Activated CD8-positive, alpha-beta memory T cell treated with anti-CD3 and anti-CD28 coated beads, Interleukin-2, amount 10 ng/mL, durations not matched to agents 7 days and 5 days (primary cell): ENCODE data around the gene SLC1A7. TPM values are rescaled to one million over a fixed set of nuclear protein-coding genes. Genes with fewer than 3 reads are reported as not detected.

Source experiments
- ATAC-seq: fragments of 150-1000 bp; cut with Tn5 transposase; one replicate; pipeline ENCODE4 v1.10.0; 2021; ENCODE audit warnings: moderate library complexity
- CTCF ChIA-PET: fragments of 350-600 bp; sonication (Branson Sonifier 250); formaldehyde crosslinking; loops from one replicate; lab custom pipeline; 2021; ENCODE audit warnings: antibody characterized with exemption; lab: Charles Lee
- DNase-seq: peaks from one replicate; pipeline ENCODE4 v3.0.0-alpha.2; 2020
- H3K27ac Mint-ChIP-seq: one replicate; pipeline ENCODE4 v1.8.0; 2021; ENCODE audit warnings: mild to moderate bottlenecking, mixed read lengths
- H3K27me3 Mint-ChIP-seq: one replicate; pipeline ENCODE4 v1.8.0; 2021; ENCODE audit warnings: mixed read lengths
- H3K36me3 Mint-ChIP-seq: one replicate; pipeline ENCODE4 v1.8.0; 2021; ENCODE audit warnings: mild to moderate bottlenecking, mixed read lengths
- H3K4me1 Mint-ChIP-seq: one replicate; pipeline ENCODE4 v1.8.0; 2021; ENCODE audit warnings: mixed read lengths
- H3K4me3 Mint-ChIP-seq: one replicate; pipeline ENCODE4 v1.8.0; 2021; ENCODE audit warnings: mild to moderate bottlenecking, moderate library complexity, mixed read lengths
- H3K9me3 Mint-ChIP-seq: one replicate; pipeline ENCODE4 v1.8.0; 2022; ENCODE audit warnings: low read depth, mixed read lengths
- total RNA-seq, 2 experiments: library from RNA; stranded (reverse); gene quantifications; one replicate each; pipeline ENCODE4 v1.2.3, GENCODE V29; 2021

SLC1A7 gene
- total RNA-seq, 2 experiments from 2014 or later, result not detected

GRCh38 chr1:53176452-53177208 is 34.2 kb upstream of the SLC1A7 start:
- ATAC-seq (no peak), DNase-seq (no peak)
- no peak overlapping the region for H3K27ac Mint-ChIP-seq
- peaks cover 36% of the 10 kb centered on the region for H3K27me3 Mint-ChIP-seq
- H3K9me3 Mint-ChIP-seq, result no peaks in the 10 kb centered on the region
- H3K4me3 Mint-ChIP-seq, result no peak overlapping the region
- no peaks in the 10 kb centered on the region for H3K36me3 Mint-ChIP-seq
- CTCF ChIA-PET, result no interaction called here
- peaks cover 4% of the 10 kb centered on the region for H3K4me1 Mint-ChIP-seq

- no peak overlapping the region for H3K27ac Mint-ChIP-seq
- CTCF ChIA-PET, result no interaction called here
- H3K27me3 Mint-ChIP-seq, result peaks cover 29% of the 10 kb centered on the region
- ATAC-seq (no peak), DNase-seq (no peak)
- no peak overlapping the region for H3K4me3 Mint-ChIP-seq
- H3K9me3 Mint-ChIP-seq, result no peaks in the 10 kb centered on the region
- H3K4me1 Mint-ChIP-seq, result peaks cover 4% of the 10 kb centered on the region
- H3K36me3 Mint-ChIP-seq, result no peaks in the 10 kb centered on the region
These were observed 32.8 kb upstream of the SLC1A7 start for GRCh38 chr1:53174971-53175913.

- Mint-ChIP-seq H3K4me1 (peaks cover 4% of the 10 kb centered on the region), H3K36me3 (no peaks in the 10 kb centered on the region), H3K27ac (no peak overlapping the region), H3K9me3 (no peaks in the 10 kb centered on the region), H3K4me3 (no peak overlapping the region), H3K27me3 (peaks cover 23% of the 10 kb centered on the region)
- ATAC-seq (no peak), DNase-seq (no peak)
- CTCF ChIA-PET, result interaction anchor here (1.3 to 1.4 kb wide), 2 partner anchors 9 to 35 kb away, joined by 3 to 5 read pairs; no protein-coding TSS in a partner anchor
These were observed 30.1 kb upstream of the SLC1A7 start for GRCh38 chr1:53172426-53173128.

DNA sequence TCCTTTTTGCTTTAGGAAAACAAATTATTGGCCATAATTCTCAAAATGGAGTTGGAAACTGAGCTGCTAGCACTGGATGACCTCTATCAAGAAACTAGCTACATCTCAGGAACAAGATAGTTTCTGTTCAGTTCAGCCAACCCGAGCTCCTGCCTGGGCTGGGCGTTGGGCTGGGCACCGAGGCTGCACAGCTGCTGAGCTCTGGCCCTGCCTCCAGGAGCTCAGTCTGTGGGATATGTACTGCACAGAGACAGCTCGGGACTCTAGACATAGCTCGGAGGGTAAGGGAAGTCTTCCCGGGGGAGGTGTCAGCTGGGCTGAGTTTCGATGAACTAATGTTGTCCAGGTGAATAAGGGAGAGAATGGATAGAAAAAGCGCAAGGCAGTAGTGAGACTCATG is 24.5 kb upstream of the SLC1A7 start:
- Mint-ChIP-seq H3K9me3 (no peaks in the 10 kb centered on the region), H3K4me3 (no peak overlapping the region), H3K27ac (no peak overlapping the region), H3K27me3 (peaks cover 36% of the 10 kb centered on the region), H3K36me3 (no peaks in the 10 kb centered on the region), H3K4me1 (no peaks in the 10 kb centered on the region)
- ATAC-seq, result no peak
- CTCF ChIA-PET, result no interaction called here
- DNase-seq, result no peak

GRCh38 chr1:53166366-53166765 is 23.9 kb upstream of the SLC1A7 start:
- Mint-ChIP-seq H3K36me3 (no peaks in the 10 kb centered on the region), H3K27me3 (peaks cover 36% of the 10 kb centered on the region)

DNA sequence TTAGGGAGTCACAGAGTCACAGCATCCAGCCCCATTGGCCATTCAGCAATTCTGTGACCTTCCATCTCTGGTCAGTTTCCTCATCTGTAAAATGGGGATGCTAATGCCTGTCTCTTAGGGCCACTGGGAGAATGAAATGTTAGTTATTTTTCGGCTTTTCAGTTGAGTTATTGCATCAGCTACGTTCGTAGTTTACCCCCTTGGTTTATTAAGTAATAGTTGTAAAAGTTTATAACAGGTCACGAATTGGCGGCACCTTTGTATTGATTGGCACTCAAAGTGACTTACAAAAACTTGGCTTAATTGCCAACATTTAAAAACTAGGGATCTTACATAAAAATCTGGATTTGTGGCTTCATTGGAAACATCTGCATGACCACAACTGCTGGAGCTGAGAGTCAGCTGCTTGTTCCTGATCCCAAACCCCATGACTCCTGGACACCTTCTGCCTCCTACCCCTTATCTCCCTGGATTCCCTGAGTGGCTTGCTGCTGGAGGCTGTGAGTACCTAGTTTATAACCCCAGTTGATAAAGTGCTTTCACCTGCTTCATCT is 23.0 kb upstream of the SLC1A7 start:
- no peak for DNase-seq
- CTCF ChIA-PET, result no interaction called here
- no peaks in the 10 kb centered on the region for H3K36me3 Mint-ChIP-seq
- H3K4me3 Mint-ChIP-seq, result no peak overlapping the region
- no peaks in the 10 kb centered on the region for H3K4me1 Mint-ChIP-seq
- no peak for ATAC-seq
- no peak overlapping the region for H3K27ac Mint-ChIP-seq
- H3K9me3 Mint-ChIP-seq, result no peaks in the 10 kb centered on the region
- peaks cover 36% of the 10 kb centered on the region for H3K27me3 Mint-ChIP-seq

More at GRCh38 chr1:53166366-53166765, 23.9 kb upstream of the SLC1A7 start:
- DNase-seq (no peak), ATAC-seq (no peak)
- Mint-ChIP-seq H3K27ac (no peak overlapping the region), H3K4me3 (no peak overlapping the region), H3K4me1 (no peaks in the 10 kb centered on the region), H3K9me3 (no peaks in the 10 kb centered on the region)
- CTCF ChIA-PET, result interaction anchor here (0.7 kb wide), 1 partner anchor 13 kb away, joined by 3 read pairs; no protein-coding TSS in a partner anchor

DNA sequence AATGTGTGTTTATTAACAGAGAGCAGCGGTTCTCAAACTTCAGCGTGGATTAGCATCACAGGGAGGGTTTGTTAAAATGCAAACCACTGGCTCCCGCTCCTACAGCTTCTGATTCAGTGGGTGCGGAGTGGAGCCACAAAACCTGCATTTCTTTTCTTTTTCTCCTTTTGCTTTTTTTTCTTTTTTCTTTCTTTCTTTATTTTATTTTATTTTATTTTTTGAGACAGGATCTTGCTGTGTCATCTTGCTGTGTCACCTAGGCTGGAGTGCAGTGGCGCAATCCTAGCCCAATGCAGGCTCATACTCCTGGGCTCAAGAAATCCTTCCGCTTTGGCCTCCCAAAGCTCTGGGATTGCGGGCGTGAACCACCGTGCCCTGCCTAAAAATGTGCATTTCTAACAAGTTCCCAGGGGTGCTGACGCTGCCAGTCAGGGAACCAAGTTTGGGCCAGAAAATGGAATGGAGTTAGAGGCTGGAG is 20.9 kb upstream of the SLC1A7 start:
- no peak overlapping the region for H3K4me3 Mint-ChIP-seq
- H3K4me1 Mint-ChIP-seq, result no peaks in the 10 kb centered on the region
- no peak overlapping the region for H3K27ac Mint-ChIP-seq
- H3K36me3 Mint-ChIP-seq, result no peaks in the 10 kb centered on the region
- H3K27me3 Mint-ChIP-seq, result peaks cover 36% of the 10 kb centered on the region
- no peak for ATAC-seq
- DNase-seq, result no peak
- CTCF ChIA-PET, result interaction anchor here (1.0 kb wide), 1 partner anchor 18 kb away, joined by 5 read pairs; no protein-coding TSS in a partner anchor
- no peaks in the 10 kb centered on the region for H3K9me3 Mint-ChIP-seq

- no peak overlapping the region for H3K27ac Mint-ChIP-seq
- H3K4me3 Mint-ChIP-seq, result no peak overlapping the region
- ATAC-seq (no peak), DNase-seq (no peak)
- H3K4me1 Mint-ChIP-seq, result no peaks in the 10 kb centered on the region
- H3K27me3 Mint-ChIP-seq, result peaks cover 36% of the 10 kb centered on the region
- H3K9me3 Mint-ChIP-seq, result no peaks in the 10 kb centered on the region
- CTCF ChIA-PET, result no interaction called here
- H3K36me3 Mint-ChIP-seq, result no peaks in the 10 kb centered on the region
These were observed 20.2 kb upstream of the SLC1A7 start for GRCh38 chr1:53162621-53163020.

DNA sequence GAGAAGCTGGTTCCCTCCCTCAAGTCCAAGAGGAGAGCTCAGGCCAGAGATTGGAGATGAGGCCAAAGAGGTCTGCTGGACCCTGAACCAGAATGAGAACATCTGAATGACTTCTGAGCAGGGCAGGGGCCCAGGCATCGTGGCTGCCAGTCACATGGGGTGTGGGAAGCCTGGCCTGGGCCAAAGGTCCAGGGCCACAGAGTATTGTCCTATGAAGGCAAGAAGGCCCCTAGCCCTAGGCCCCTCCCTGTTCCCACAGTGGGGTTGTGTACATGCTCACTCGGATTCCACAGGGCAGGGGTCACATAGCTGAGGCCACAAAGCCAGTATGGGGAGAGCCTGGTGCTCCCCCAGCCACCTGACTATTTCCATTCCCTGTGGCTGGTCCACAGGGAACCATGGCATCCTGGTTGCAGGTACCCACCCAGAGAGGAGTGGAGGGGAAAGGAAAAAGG is 18.5 kb upstream of the SLC1A7 start:
- no peaks in the 10 kb centered on the region for H3K9me3 Mint-ChIP-seq
- DNase-seq (no peak), ATAC-seq (no peak)
- CTCF ChIA-PET, result no interaction called here
- H3K27me3 Mint-ChIP-seq, result peaks cover 33% of the 10 kb centered on the region
- H3K27ac Mint-ChIP-seq, result no peak overlapping the region
- H3K36me3 Mint-ChIP-seq, result no peaks in the 10 kb centered on the region
- H3K4me3 Mint-ChIP-seq, result no peak overlapping the region
- no peaks in the 10 kb centered on the region for H3K4me1 Mint-ChIP-seq

DNA sequence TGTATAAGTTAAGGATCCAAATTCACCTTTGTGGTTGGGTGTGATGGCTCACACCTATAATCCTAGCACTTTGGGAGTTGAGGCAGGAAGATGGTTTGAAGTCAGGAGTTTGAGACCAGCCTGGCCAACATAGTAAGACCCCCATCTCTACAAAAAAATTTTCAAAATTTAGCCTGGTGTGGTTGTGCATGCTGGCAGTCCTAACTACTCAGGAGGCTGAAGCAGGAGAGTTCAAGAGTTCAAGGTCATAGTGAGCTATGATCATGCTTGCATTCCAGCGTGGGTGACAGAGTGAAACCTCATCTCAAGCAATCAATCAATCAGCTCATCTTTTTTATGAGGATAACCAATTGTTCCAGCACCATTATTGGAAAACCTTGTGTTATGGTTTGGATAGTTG is 16.5 kb upstream of the SLC1A7 start:
- Mint-ChIP-seq H3K4me1 (no peaks in the 10 kb centered on the region), H3K36me3 (no peaks in the 10 kb centered on the region), H3K27ac (no peak overlapping the region), H3K4me3 (no peak overlapping the region), H3K9me3 (no peaks in the 10 kb centered on the region), H3K27me3 (peaks cover 18% of the 10 kb centered on the region)
- ATAC-seq, result no peak
- CTCF ChIA-PET, result interaction anchor here (0.6 kb wide), 1 partner anchor 75 kb away, joined by 3 read pairs; no protein-coding TSS in a partner anchor
- DNase-seq, result no peak

DNA sequence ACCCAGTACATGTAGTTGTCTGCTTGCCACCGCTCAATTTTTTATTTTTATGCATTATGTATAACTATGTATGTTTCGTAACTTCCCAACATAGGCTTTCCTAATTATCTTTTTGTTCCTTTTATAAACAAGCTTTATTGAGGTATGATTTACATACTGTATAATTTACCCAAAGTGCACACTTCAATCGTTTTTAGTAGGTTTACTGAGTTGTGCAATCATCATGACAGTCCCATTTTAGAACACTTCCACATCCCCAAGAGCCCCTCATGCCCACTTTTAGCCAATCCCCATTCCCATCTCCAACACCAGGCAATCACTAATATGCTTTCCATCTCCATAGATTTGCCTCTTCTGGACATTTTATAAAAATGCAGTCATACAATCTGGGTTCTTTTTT is 14.3 kb upstream of the SLC1A7 start:
- no peaks in the 10 kb centered on the region for H3K4me1 Mint-ChIP-seq
- CTCF ChIA-PET, result no interaction called here

DNA sequence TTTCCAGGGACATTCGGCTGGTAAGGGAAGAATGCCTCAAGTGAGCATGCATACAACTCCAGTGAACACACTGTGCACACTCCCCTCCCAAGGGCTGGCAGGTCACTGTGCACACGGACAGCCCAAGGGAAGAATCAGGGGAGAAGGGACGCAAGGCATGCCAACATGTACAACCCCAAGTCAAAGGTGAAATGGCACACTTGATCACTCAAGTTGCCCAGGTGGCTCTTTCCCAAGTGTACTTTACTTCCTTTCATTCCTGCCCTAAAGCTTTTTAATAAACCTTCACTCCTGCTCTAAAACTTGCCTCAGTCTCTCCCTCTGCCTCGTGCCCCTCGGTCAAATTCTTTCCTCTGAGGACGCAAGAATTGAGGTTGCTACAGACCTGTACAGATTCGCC is 13.5 kb upstream of the SLC1A7 start:
- no peak overlapping the region for H3K27ac Mint-ChIP-seq
- peaks cover 7% of the 10 kb centered on the region for H3K27me3 Mint-ChIP-seq
- no peaks in the 10 kb centered on the region for H3K9me3 Mint-ChIP-seq
- H3K4me1 Mint-ChIP-seq, result no peaks in the 10 kb centered on the region
- DNase-seq (no peak), ATAC-seq (no peak)
- CTCF ChIA-PET, result no interaction called here
- H3K4me3 Mint-ChIP-seq, result no peak overlapping the region
- H3K36me3 Mint-ChIP-seq, result no peaks in the 10 kb centered on the region

More for the DNA sequence above, 14.3 kb upstream of the SLC1A7 start:
- no peak overlapping the region for H3K4me3 Mint-ChIP-seq
- no peak overlapping the region for H3K27ac Mint-ChIP-seq
- ATAC-seq (no peak), DNase-seq (no peak)
- H3K9me3 Mint-ChIP-seq, result no peaks in the 10 kb centered on the region
- H3K36me3 Mint-ChIP-seq, result no peaks in the 10 kb centered on the region
- peaks cover 7% of the 10 kb centered on the region for H3K27me3 Mint-ChIP-seq

DNA sequence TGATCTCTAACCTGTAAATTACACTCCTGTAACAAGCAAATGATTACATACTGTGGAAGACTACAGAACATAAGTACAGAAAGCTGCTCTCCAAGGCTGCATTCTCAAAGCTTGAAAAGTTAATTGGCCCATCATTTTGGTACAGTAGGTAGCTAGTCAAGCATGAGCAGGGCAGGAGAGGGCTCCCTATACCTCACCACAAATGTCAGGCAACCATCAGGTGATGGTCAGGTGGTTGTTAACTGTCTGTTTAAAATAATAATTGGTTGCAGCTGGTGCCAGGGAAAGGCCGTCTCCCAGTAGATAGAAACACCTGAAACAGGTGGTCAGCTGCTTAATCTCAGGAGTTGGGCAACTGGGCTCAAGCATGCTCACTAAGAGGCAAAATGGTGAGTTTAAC is 13.1 kb upstream of the SLC1A7 start:
- DNase-seq (no peak), ATAC-seq (no peak)
- Mint-ChIP-seq H3K27me3 (peaks cover 7% of the 10 kb centered on the region), H3K4me3 (no peak overlapping the region), H3K9me3 (no peaks in the 10 kb centered on the region), H3K4me1 (no peaks in the 10 kb centered on the region), H3K36me3 (no peaks in the 10 kb centered on the region), H3K27ac (no peak overlapping the region)
- CTCF ChIA-PET, result no interaction called here
